RCC 7860 (cell line): Measurements from ENCODE around the gene CPLX3.

Experiments
- DNase-seq: peaks from one replicate; pipeline ENCODE4 v3.0.0-alpha.2; 2015; ENCODE audit warnings: low spot score
- FAIRE-seq: peaks from 2 replicates; lab custom pipeline; 2012; peaks lifted over from hg19 to GRCh38; lab: Jason Lieb, UNC

Gene CPLX3

DNA sequence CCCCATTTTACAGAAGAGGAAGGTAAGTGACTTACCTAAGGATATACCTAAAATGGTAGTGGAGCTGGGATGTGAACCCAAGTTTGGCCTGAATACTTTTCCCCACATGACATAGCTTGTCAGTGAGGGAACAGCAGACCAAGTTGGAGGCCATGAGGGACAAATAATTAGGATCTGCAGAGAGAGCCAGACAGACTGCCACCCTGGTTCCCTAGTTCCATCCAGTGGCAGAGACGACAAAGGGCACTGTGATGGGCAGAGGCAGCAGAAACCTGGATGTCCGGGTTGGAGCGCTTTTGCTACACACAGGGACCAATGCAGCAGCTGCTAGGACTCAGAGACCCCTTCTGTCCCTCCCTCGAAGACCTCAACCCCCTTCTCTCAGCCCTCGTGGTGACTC is 1.2 kb downstream of the CPLX3 start:
- DNase-seq: no peak
- no peak for FAIRE-seq

DNA sequence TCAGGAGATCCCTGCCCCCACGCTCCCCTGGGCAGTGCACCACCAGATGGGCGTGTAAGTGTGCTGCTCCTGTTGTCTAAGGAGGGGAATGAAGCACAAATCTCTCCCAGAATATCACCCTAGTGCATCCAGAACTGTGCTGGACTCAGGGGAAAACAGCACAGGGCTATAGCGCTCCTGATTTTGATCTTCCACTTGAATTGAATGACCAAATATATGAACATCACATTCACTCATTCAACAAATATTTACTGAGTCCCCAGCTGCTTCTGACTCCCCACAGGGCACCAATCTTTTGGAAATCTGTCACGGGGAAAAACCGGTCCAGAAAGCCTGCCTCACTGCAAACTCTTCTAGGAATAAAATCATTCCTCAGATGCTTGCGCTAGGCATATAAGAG is 2.4 kb downstream of the CPLX3 start:
- DNase-seq: no peak
- no peak for FAIRE-seq

DNA sequence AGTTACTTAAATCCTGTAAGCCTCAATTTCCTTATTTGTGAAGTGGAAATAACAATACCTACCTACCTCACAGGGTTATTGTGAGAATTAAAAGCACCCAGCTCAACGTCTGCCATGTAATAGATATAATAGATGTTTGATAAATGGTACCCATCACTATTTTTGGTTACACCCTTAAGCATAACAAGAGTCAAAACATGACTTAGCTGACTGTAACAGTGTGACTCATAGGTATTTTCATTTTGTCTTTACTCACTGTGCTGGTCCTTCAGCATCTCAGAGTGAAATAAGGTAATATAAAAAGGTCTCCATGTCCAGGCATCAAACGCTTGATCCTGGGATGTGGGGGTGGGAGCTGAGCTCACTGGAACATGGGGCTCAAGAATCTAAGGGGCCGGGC is 3.1 kb downstream of the CPLX3 start:
- no peak for DNase-seq
- FAIRE-seq: no peak

- FAIRE-seq (no peak), DNase-seq (no peak)
Measured at GRCh38 chr15:74829991-74830390, 3.6 kb downstream of the CPLX3 start.

- DNase-seq: no peak
Measured at GRCh38 chr15:74830868-74831267, 4.4 kb downstream of the CPLX3 start.

DNA sequence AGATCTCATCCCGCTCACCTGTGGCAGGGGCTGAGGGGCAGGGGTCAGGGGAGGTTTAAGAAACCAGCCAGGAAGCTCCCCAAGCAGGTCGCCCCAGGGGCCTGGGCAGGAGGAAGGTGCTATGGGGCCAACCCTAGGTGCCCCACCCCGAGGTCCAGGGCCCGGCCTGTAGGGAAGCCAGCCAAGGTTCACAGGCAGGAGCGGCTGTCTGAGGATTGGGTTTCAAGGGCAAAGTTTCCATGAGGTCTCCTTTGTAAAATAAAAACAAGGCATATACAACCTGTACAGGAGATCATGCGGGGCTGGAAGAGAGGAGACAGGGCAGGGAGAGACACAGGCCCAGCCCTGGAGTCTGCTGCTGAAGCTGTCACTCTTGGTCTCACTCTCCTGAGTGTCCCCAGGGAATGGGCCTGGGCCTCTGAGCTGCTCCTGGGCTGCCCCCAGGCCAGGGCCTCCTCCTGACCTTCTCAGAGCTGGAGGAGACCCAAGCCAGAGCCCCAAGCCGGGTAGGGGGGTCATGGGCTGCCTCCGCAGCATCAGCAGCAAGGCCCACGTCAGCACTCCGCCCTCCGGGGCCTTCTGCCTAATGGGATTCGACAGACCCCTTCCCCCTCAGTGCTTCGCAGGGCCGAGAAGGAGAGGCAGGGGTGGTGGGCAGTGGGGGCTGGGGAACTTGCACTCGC is 5.5 kb downstream of the CPLX3 start:
- DNase-seq (no peak), FAIRE-seq (no peak)

More at GRCh38 chr15:74830868-74831267, 4.4 kb downstream of the CPLX3 start:
- no peak for FAIRE-seq

DNA sequence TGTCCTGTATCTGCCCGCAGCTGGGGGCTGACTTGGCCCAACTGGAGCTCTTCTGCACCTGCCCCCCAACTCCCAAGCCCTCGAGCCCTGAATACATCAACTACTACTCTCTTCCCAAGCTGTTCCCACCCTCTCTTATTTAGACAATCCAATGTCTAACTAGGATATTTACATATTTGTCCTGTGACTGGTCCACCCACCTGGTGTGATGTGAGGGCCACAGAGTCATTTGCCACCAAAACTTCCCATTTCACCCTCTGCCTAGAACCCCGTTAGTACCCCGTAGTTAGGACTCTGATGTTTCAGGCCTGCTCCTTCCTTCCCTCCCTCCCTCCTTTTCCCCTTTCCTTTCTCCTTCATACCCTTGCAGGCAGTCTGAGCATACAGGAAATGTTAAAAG is 6.4 kb downstream of the CPLX3 start:
- no peak for DNase-seq
- no peak for FAIRE-seq

- DNase-seq (no peak), FAIRE-seq (no peak)
Measured at GRCh38 chr15:74833376-74834107, 7.1 kb downstream of the CPLX3 start.

- DNase-seq: peak; percentile 48
Measured at GRCh38 chr15:74835312-74835823, 8.9 kb downstream of the CPLX3 start.

DNA sequence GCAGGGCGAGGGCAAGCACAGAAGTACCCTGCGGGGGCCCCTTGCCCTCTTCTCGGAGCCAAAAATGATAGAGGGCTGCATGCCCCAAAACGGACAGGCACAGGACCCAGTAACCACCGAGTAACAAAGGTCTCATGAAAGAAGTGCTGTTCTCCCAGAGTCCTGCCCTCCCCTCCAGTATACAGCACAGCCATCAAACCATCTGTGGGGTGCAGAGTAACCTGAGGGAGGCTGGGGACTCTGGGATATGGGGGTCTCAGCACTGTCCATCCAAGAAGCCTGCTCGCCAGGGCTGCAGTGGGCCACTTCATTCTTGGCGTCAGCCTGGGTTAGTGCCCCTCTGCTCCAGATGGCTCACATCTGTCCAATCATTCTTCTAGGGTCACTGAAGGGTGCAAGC is 10.4 kb downstream of the CPLX3 start:
- no peak for FAIRE-seq

More at GRCh38 chr15:74835312-74835823, 8.9 kb downstream of the CPLX3 start:
- no peak for FAIRE-seq

DNA sequence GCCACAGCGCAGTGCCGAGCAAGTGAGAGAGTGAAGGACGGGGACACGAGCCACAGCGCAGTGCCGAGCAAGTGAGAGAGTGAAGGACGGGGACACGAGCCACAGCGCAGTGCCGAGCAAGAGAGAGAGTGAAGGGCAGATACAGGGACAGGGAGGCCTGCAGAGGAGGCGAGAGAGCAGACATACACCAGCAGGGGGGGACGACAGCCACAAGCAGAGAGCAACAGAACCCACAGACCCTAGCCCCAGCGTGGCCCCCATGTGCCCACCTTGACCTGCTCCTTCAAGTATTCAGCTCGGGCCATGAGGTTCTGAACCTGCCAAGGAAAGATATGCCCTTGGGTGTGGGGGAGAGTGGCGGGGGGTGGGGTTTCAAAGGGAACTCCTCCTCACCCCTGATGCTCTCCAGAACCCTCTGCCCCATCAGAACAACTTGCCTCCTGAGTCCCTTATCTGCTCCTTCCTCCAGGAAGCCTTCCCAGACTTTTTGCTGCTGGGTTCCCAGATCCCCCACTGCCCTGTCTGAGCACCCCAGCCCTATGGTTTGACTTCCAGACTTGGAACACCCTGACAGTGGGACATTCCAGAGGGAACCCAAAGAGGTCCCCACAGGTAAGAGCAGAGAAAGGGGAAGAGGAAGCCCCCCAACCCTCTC is 11.2 kb downstream of the CPLX3 start:
- no peak for FAIRE-seq
- no peak for DNase-seq

More for the DNA sequence above, 10.4 kb downstream of the CPLX3 start:
- DNase-seq: no peak

- FAIRE-seq: no peak
- no peak for DNase-seq
Measured at GRCh38 chr15:74838137-74838516, 11.7 kb downstream of the CPLX3 start.

DNA sequence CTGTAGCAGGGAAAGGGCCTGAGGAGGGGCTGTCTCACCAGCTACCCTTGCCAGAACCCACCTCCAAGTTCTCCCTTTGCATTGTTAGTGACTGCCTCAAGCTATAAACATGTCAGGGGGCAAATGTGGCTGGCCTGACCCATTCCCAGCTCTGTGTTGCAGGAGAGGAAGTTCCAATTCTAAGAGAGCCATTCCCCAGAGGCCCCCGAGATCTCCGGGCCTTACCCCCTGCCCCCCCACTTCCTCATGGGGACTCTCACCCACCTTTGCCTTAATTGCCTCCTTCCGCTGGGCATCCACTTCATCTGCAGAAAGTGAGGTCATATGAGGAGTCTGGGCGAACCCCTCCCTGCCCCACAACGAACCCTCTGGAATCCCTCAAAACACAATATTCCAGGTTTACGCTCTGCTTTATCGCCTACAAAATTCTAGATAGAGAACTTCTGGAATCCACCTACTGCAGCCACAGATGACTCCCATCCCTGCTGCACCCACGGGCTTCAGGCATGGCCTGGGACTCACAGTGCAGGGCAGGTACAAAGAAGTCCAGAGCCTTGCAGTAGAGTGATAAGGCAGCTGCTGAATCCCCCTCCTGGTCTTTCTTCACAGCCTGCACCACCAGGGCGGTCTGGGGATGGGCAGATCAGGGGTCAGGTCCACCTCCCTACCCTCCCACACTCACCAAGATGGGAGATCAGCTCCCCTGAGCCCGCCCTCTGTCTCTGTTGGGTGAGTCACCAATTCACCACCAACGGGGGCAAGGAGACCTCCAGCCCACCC is 12.5 kb downstream of the CPLX3 start:
- no peak for DNase-seq
- FAIRE-seq: no peak

- FAIRE-seq (no peak), DNase-seq (no peak)
Measured at GRCh38 chr15:74839526-74840395, 13.3 kb downstream of the CPLX3 start.

GRCh38 chr15:74840851-74841775 is 14.7 kb downstream of the CPLX3 start:
- no peak for FAIRE-seq
- no peak for DNase-seq

GRCh38 chr15:74841891-74842373 is 15.5 kb downstream of the CPLX3 start:
- DNase-seq (no peak), FAIRE-seq (no peak)

GRCh38 chr15:74842581-74843444 is 16.4 kb downstream of the CPLX3 start, which contains the start of gene ULK3:
TSS of gene ULK3 (minus strand) at chr15:74843156. CDS start at chr15:74843105, 51 bp downstream.
- FAIRE-seq: no peak

GRCh38 chr15:74843445-74843828 is 17.0 kb downstream of the CPLX3 start:
- DNase-seq (no peak), FAIRE-seq (no peak)

More at GRCh38 chr15:74842581-74843444, 16.4 kb downstream of the CPLX3 start, which contains the start of gene ULK3:
- peak; percentile 55 for DNase-seq
